Activated T-cell treated with anti-CD3 and anti-CD28 coated beads for 24 hours (primary cell): ENCODE data around the gene HMG20B.

Experiments used
- DNase-seq: peaks from one replicate; pipeline ENCODE4 v3.0.0-alpha.2; 2020; ENCODE audit warnings: low read depth

HMG20B gene

GRCh38 chr19:3607303-3608078 is 34.7 kb downstream of the HMG20B start:
- no peak for DNase-seq

DNA sequence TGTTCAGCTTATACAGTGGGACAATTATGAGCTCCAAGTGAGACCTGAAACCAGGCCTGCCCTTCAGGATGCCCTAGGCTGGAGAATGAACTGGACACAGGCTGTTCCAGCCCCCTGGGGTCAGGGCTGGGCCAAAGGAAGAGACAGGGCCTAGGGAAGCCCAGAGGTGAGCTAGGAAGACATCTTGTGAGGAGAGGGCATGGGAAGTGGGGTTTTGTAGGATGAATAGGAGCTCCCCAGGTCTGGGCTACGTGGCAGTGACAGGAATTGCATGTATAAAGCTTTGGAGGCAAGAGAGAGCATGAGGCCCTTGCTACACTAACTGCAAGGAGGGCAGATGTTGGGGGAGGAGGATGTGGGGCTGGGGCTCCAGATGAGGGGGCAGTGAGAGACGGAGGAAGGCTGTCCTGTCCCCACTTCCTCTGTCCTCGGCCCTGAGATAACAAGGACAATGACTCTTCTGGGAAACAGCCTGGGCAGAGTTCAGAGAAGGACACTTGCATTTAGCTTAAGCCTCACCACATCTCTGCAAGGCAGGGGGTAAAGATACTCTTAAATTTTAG is 35.4 kb downstream of the HMG20B start:
- no peak for DNase-seq

GRCh38 chr19:3608750-3609322 is 36.1 kb downstream of the HMG20B start:
- DNase-seq: no peak

DNA sequence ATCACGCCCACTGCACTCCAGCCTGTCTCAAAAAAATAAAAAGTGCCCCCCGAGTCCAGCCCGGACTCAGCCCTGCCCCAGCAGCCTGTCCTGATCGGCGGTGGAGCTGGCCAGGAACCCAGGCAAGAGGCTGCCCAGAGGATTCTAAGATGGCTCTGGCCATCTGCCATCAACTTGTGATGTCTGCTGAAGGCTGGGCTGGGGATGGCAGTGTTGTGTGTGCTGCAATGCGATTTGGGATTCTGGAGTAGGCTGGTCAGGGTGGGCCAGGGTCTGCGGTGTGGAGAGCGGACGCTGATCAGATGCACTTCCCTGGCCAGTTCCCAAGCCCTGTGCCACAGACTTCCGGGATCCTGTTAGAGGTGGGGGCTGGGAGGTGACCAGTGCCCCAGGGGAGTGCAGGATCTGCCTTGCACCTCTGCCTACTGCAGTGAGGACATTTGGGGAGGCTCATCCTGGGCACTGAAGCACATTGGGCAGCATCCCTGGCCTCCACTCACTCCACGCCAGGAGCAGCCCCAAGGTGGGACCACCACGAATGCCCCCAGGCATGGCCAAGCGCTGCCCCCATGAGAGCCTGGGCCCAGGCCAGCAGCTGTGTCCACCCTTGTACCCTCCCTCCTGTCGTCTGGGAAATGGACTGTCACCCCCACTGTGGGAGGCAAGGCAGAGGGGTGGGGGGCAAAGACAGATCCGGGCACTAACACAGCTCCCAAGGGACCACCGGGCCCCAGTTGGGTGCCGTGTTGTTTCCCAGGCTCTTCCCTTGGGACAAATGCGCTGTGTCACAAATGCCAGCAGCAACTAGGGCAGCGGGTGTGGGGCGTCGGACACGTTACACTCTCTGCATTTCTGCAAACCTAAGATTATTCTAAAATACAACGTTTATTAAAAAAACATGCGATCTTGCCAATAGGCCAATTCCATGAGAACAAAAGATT is 37.3 kb downstream of the HMG20B start:
- no peak for DNase-seq

DNA sequence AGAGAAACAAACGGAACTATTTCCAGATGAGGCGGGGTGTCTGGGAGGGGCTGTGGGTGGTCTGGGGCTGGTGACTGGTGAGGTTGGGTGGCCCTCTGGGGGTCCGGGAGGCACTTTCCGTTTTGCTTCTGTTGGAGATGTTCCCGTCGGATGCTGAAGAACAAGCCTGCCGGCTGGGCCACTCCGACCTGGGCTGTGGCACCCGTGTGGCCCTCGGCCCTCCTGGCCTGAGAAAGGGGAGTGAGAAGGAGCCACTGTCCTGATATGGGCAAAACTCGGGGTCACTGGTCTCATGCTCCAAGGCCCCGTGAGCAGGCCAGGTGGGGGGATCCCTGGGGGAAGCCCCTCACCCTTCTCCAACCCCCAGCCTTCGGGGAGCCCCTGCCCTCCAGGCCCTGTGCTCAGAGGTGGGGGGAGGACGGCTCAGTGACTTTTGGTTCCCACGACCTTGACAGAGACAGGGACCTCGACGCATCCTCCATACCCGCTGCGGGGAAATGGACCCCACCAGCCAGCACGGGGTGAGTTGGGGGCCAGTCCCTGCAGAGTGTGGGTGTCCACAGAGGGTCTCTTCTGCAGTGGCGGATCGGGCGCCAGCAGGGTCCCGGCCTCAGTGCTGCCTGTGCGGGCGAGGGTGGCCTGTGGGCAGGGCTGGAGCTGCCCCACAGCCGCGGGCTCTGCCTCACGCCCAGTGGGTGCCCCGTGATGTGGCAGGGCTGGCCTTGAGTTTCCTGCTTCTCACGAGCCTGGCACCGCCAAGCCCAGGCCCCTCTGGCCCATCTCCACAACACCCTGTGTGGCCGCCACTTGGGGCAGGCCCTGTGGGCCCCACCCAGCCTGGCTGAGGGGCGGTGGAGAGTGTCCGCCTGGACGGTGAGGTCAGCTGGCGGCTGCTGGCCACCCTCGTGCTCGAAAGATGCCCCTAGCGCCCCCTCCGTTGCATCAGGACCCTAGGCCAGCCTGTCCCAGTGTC is 38.3 kb downstream of the HMG20B start:
- DNase-seq: no peak

DNA sequence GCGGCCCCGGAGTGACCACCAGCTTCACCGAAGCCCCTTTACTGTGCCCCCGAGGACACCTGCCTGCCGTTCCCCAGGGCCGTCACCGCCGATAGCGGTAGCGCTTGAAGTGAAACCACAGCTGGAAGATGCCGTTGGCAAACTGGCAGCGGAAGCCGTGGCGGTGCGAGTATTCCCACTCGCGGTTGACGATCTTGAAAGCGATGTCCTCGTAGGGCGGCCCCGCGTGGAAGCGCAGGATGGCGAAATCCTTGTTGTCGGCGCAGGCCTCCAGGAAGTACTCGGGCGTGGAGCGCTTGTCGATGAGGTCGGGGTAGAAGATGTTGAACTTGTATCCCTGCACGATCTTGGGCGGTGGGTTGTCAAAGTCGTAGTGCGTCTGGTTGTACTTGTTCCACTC is 39.1 kb downstream of the HMG20B start:
- no peak for DNase-seq

- no peak for DNase-seq
Observed at GRCh38 chr19:3612330-3612729, 39.6 kb downstream of the HMG20B start.

GRCh38 chr19:3612901-3613741 is 40.4 kb downstream of the HMG20B start:
- DNase-seq: no peak

DNA sequence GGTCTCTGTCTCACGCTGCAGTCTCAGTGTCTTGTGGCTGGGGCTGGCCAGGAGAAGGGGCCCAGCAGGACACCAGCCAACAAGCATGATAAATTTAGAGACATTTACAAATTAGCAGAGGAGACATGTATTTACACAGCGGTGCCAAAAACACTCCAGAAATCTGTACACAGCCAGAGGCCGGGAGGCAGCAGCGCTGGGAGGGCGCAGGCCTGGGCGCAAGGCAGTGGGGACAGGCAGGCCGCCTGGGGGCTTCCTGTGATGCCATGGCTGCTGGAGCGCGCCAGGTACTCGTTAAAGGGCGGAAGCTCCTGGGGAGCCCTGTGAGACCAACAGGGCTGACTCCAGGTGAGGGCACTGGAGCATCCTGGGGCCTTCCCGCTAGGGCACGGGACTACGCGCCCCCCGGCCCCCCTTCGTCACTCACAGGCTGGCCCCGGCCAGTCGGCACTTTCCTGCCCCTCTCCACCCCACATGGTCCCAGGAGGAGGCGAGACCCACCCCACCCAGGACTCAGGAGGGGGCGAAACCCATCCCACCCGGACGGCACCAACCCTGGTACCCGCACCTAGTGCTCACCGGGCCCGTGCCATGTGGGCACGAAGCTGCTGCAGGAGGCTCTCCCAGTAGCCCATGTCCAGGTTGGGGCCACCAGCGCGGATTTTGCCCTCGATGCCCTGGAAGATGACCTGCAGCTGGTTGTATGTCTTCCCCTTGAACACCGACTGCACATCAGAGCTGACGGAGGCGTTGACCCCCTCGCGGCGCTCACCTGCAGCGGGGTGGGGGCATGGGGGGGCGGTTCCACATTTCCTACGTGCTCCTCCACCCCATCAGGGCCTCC is 41.3 kb downstream of the HMG20B start:
- DNase-seq: no peak

GRCh38 chr19:3614858-3615505 is 42.2 kb downstream of the HMG20B start:
- no peak for DNase-seq

- no peak for DNase-seq
Observed at GRCh38 chr19:3615524-3616135, 42.9 kb downstream of the HMG20B start.

DNA sequence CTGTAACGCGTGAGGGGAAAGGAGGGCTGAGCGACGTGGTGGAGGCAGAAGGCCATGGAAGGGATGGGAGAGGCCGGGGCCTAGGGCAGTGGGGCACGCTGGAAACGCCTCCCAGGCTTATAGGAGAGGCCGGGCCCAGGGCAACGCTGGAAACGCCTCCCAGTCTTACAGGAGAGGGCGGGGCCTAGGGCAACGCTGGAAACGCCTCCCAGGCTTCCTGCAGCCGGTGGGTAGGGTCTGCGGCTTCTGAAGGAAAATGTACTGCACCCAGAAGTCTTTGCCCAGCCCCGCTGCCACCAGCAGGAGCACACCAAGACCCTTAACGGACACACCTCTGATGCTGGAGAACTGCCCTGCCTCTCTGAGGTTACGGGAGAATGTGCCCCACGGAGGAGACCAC is 44.7 kb downstream of the HMG20B start:
- no peak for DNase-seq

DNA sequence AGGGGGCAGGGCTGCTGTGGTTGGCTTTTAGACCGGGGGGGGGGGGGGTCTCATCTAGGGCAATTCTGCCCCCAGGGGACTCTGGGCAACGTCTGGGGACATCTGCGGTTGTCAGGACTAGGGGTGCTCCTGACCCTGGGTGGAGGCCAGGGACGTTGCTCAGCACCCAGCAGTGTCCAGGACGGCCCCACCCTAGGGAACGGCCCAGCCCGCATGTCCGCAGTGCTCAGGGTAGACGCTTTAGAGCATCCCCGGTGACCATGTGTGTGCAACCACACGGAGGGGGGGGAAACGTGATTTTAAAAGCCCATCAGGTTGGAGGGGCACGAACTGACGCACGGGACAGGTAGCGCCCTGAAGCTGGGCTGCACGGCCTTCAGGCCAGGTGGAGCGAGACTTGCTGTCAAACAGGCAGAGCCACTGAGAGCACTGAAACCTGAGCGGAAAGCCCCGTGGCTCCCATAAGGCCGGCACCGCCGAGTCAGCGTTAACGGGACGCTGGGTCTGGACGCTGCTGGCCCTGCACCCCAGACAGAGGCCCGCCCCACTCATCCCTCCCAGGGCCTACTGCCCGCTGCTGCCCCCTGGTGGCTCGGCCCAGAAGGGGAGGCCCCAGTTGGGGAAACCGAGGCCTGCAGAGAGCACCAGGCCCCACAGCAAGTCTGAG is 45.5 kb downstream of the HMG20B start:
- DNase-seq: peak; percentile 36

GRCh38 chr19:3618811-3619630 is 46.3 kb downstream of the HMG20B start:
- no peak for DNase-seq

- DNase-seq: no peak
Observed at GRCh38 chr19:3619631-3620012, 46.9 kb downstream of the HMG20B start.

GRCh38 chr19:3620145-3620816 is 47.5 kb downstream of the HMG20B start:
- no peak for DNase-seq
